GM19351 (cell line): ENCODE measurements around the gene CILP2.

Source experiments
- ATAC-seq: cut with Tn5 transposase; IDR thresholded peaks from one replicate; pipeline ENCODE4 v1.9.1; 2021; ENCODE audit warnings: mild to moderate bottlenecking, moderate library complexity; ENCODE audit not compliant: unreplicated experiment

CILP2 gene

DNA sequence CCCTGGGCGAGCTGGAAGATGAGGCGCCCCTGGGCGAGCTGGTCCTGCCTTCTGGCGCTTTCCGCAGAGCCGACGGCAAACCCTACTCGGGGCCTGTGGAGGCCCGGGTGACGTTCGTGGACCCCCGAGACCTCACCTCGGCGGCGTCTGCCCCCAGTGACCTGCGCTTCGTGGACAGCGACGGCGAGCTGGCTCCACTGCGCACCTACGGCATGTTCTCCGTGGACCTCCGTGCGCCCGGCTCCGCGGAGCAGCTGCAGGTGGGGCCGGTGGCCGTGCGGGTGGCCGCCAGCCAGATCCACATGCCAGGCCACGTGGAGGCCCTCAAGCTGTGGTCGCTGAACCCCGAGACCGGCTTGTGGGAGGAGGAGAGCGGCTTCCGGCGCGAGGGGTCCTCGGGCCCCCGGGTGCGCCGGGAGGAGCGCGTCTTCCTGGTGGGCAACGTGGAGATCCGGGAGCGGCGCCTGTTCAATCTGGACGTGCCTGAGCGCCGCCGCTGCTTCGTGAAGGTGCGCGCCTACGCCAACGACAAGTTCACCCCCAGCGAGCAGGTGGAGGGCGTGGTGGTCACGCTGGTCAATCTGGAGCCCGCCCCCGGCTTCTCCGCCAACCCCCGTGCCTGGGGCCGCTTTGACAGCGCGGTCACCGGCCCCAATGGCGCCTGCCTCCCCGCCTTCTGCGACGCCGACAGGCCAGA is 6.3 kb downstream of the CILP2 start:
- no peak for ATAC-seq

DNA sequence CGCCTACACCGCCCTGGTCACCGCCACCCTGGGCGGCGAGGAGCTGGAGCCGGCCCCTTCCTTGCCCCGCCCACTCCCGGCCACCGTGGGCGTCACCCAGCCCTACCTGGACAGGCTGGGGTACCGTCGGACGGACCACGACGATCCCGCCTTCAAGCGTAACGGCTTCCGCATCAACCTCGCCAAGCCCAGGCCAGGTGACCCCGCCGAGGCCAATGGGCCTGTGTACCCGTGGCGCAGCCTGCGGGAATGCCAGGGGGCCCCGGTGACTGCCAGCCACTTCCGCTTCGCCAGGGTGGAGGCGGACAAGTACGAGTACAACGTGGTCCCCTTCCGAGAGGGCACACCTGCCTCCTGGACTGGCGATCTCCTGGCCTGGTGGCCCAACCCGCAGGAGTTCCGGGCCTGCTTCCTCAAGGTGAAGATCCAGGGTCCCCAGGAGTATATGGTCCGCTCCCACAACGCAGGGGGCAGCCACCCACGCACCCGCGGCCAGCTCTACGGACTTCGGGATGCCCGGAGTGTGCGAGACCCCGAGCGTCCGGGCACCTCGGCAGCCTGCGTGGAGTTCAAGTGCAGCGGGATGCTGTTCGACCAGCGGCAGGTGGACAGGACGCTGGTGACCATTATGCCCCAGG is 7.0 kb downstream of the CILP2 start:
- no peak for ATAC-seq

DNA sequence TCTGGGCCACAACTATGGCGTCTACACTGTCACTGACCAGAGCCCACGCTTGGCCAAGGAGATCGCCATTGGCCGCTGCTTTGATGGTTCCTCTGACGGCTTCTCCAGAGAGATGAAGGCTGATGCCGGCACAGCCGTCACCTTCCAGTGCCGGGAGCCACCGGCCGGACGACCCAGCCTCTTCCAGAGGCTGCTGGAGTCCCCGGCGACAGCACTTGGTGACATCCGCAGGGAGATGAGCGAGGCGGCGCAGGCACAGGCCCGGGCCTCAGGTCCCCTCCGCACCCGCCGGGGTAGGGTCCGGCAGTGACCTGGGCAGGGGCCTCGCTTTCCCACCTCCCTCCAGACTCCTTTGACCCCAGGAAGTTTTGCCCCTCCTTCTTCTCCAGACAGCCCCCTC is 7.6 kb downstream of the CILP2 start:
- ATAC-seq = no peak

DNA sequence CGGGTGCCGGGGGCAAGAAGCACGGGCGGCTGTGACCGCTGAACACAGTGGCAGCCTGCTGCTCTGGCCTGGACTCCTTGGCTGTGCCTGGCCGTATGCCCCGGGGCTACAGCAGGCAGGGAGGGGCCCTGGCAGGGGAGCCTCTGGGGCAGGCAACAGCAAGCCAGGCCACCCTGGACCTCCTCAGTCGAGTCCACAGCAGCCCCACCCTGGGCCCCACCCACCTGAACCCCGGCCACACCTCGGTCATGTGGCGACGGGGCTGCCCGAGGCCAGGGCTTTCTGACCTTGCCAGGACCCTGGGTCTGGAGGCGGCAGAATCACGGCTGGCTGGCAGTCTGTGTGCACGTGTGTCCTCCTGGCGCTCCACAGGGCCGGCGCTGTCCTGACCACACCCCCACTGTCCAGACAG is 8.7 kb downstream of the CILP2 start:
- ATAC-seq = no peak

DNA sequence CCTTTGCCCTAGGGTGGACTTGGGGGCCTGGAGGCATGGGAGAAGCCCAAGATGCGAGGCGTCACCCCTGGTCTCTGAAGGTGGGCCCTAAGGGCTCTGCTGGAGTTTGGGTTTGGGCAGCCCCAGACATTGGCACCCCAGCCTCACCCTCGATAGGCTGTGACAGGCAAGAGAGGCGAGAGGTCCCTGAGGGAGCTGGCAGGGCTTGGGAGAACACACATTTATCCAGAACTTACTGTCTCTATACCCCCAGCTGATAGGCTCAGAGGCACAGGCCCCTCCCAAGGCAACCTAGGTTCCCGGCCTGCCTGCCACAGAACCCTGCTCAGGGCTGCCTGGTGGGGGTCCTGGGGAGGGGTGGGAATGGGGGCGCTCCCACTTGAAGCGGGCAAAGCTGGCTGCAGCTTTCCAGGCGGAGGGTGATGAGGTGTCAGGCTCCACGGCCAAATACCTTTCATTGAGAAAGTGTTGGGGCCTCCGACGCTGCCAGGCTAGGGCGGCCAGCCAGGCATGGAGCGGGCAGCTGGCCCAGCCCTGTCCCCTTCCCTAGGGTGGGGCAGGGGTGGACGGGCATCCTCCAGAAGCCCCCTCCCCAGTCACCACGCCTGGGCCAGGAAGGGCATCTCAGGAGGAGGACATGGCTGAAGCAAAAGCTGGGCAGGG is 9.7 kb downstream of the CILP2 start:
- ATAC-seq = no peak

DNA sequence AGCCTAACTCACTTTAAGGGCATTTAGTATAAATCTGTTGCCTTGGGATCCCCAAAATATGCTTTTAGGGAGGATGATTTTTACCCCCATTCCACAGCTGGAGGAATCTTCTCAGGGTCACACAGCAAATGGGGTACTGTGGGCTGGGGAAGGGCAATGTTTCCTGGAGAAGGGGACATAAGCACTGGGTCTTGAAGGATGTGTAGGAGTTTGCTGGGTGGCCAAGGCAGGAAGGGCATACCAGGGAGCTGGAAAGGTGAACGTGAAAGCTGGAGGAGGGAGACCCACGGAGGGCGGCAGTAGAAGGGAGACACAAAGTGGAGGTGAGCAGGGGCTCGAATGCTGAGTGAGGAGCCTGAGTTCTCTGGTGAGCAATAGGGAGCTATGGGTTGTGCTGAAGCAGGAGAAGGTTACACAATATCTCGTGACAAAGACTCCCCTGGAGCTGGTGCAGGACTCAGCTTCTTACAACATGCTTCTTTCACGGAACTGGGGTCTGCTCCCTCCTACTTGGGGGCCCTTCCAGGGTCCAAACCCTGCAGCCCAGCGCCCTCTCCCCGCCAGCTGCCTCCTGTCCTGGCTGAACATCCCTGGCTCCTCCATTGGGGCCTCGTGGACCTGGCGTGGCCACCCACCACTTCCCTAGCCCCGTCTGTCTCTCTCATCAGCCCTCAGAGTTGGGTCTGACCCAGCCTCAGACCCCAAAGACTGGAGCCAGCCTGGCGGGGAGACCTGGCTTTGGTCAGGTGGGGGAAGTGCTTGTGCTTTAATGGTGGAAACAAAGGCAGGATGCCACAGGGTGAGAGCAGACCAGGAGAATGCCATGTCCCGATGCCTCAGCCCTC is 11.1 kb downstream of the CILP2 start:
- no peak for ATAC-seq

DNA sequence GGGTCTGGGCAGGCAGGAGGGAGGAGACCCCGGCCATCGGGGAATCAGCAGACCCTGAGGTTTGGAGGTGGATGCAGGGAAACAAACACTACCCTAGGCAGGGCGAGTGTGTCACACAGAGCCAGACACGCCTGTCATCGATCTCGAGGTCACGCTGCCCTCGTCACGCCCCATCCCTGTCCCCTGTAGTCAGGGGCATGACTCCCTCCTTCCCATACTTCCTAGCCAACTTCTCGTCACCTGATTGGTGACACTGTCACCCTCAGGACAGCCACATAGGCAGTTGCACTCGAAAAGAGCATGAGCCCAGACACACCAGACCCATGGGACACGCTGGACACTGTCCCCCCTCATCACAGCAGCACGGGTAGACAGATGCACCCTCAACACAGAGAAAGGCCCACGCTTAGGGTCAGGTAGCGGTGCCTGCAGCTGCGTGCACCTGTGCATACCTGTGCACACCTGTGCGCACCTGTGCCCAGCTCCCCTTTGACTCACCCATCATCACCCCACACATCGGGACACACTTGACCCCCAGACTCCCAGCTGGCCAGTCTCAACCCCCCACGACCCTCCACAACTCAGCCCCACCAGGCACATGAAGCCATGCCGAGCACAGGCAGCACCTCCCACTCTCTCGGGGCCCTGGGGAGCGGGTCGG is 11.9 kb downstream of the CILP2 start:
- no peak for ATAC-seq

DNA sequence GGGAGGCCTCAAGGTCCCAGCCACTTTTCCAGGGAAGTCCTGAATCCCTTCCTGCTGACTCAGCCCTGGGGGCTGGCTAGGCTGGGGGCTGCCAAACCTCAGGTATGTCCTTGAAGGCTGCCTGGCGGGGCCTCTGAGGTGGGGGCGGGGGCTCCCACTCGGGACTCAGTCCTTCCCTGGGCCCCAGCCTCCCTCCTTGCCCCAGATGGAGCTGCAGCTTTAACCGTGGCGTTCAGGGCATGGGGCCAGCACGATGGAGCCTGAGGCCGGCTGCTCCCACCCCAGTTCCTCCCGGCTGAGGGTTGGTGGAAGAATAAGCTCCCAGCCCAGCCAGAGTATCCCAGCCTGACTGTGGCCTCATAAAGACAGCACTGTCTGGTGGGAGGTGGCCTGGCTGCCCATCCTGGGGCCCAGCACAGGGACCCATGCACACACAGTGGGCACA is 12.4 kb downstream of the CILP2 start:
- no peak for ATAC-seq

DNA sequence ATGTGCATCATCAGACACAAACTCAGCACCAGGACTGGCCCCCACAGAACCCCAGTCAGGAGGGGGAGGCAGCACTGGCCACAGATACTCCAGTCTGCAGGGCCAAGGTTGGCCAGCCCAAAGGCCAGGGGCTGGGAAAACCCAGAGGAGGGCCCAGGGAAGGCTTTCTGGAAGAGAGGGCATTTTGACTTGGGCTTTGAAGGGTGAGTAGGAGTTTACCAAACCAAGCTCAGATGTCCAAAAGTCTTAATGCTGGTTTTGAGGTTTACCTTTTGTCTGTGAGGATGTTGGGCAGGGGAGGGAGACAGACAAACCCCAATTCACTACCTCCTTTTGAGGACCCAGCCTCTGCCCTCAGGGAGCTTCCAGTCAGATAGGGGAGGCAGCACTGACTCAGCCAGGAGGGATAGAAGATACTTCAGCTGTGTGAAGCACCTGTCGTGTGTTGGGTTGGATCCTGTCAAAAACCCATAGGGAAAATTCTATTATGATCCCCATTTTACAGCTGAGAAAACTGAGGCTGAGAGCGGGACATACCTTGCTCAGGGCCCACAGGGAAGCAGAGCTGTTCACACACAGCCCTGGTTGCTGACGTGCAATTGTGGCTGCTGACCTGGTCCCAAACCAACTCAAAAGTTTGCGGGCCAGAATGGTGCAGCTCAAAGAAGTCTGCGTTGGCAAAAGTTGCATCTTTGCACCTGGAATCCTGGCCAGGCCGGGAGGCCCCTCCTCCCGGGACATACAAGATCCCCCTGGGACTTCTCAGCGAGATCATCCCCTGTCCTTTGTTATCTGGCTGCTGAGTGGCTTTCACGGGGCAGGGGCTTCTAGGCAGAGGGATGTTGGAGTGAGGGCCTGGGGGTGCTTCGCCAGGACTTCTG is 13.1 kb downstream of the CILP2 start:
- ATAC-seq = no peak

DNA sequence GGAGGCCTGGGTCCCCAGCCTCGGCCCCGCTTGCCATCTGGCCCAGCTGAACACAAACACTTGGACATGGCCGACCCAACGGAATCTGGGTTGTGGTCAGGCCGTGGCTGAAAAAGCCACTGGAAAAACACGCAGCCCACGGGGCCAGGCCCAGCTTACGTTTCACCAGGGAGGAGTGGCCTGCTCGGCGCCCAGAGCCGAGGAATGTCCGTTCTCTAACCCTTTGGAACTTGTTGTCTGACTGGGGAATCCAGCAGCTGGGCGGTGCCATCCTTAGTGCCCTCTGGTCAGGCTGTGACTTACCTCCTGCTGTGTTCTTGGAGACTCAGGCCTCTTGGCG is 13.8 kb downstream of the CILP2 start:
- ATAC-seq = no peak

DNA sequence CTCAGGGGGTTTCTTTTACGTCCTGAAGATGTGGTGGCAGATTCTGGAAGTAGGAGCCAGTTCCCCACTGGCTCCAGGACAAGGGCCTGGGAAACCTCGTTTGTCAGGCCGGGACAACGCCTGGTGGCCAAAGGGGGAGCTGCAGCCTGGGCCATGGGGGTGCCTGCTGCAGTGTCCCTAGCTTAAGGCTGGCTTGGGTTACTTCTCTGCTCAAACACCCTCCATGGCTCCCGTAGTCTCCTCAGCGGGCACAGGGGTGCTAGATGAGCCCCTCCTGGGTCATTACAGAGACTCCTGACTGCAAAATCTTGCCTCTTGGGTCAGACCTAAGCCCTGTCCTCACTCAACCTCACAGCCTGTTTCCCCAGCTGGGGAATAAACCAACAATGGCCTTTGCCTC is 14.7 kb downstream of the CILP2 start:
- no peak for ATAC-seq

DNA sequence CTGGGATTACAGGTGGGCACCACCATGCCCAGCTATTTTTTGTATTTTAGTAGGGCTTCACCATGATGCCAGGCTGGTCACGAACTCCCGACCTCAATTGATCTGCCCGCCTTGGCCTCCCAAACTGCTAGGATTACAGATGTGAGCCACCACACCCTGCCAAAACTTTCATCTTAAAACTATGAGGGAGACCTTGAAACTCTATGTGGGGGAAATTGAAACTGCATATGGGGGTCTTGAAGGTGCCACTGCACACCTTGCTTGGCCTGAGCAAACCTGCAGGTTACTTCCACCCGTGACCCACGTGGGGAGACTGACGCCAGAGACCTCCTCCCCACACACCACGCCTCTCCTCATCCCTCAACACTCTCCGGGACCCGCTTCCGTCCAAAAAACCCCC is 15.6 kb downstream of the CILP2 start:
- ATAC-seq = no peak

DNA sequence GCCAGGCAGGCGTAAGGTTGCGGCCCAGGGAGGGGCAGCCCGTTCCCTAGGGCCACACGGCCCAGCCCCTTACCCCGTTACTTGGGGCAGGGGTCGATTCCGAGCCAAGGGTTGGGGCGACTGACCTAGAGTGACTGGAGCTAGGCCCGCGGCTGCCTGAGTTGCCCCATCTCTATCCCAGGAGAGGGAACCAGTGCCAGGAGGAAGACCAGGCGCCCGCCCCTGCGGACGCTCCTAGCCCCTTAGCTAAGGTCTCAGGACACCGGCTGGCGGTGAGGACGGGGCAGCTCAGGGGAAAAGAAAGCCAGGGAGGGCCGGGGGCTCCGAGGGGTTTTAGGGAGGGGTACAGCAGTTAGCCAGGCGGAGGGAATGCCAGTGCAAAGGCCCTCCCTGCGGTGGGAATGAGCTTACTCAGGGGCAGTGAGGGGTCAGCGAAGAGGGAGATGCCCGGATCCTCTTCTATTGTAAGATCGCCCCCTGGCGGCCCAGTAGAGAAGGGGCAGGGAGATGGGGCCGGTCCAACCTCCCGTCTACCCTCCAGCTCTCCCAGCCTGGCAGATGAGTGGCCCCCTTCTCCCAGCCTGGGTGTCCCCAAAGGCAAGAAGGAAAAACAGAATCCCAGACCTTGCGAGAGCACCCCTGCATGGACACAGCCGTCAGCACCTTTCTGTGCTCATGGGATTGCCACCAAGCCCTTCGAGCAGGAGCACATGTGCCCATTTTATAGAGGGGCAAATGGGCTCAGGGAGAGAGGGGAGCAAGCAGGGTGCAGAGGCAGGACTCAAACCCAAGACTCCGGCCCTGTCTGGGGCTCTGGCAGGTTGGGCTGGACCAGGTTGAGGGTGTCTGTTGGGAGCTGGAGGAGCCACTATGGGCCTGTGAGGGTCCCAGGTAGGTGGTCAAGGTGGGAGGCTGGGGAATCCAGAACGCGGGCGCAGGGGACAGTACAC is 16.3 kb downstream of the CILP2 start:
- no peak for ATAC-seq

DNA sequence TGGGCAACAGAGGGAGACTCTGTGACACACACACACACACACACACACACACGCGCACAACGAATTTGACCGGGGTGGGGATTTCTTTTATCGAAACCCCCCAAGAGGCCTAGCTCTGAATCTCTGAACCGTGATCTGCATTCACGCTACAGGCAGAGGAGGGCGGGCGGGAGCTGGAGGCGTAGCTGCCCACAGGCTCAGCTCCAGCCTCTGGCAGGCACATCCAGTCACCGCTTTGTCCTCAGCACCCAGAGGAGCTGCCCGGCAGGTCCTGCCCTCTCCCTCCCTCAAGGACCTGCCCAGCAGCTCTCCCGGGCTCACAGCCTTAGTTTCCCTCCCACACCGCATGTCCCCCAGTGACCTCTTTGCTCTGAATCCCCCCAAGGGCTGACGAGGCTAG is 20.0 kb downstream of the CILP2 start:
- no peak for ATAC-seq

DNA sequence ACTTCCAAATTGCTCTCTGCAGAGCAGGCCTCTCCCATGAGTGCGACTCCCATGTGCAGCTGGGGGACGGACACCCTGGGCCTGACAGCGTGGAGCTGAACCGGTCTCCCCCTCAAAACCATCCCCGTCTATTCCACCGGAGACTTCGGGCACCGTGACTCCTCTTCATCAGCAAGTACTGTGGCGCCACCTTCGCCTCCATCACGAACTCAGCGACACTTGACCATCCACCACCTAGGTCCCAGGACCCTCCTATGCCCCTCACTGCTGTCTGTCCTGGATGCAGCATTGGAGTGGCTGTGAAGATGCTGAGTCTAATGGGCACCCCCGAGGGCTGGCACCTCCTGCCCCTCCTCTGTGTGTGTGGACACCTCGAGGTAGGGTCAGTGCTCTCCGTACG is 20.6 kb downstream of the CILP2 start:
- no peak for ATAC-seq

DNA sequence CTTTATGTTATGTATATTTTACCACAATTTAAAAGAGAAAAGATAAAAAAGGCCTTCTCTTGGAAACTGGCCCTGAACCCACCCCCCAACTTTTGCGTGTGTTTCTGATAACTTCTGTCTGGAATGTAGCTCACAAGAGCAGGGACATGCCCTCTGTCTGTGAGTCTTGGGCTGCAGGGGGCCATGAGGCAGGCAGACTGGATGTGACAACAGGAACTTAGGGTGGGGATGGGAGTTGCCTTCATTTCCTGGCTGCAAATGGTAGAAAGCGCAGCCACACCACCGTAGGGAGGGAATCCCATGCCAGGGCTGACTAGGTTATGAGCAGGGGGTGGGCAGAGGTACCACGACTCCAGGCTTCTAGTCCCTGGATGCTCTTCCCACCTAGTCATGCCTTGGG is 21.9 kb downstream of the CILP2 start:
- no peak for ATAC-seq

DNA sequence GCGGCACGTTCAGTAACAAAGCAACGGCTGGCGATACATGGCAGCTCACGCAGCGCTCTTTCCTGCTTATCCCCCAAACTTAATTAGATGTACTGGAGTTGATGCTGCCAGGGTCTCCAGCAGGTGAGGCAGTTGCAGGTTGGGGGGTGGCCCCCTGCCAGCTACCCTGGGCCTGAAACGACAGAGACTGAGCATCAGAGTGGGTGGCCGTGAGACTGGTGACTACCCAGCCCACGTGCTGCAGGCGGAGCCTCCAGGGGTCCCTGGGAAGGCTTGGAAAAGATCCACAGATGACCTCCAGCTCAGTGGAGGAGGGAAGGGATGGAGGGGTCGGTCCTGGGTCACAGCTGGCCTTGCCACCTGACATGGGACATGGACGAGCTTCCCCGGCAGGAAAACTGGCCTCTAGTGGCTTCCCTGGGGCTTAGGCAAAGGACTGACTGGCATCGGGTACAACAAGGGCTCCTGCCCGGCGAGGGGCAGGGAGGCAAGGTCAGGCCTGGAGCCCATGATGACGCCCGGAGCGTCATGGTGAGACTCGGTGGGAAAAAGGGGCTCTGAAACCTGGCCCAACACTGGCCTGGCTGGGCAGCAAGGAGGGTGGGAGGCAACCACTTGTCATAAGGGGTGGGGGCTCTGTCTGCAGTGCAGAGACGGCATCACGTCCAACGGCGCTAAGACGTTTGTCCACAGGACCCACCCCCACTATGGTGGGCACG is 24.0 kb downstream of the CILP2 start:
- ATAC-seq = no peak

DNA sequence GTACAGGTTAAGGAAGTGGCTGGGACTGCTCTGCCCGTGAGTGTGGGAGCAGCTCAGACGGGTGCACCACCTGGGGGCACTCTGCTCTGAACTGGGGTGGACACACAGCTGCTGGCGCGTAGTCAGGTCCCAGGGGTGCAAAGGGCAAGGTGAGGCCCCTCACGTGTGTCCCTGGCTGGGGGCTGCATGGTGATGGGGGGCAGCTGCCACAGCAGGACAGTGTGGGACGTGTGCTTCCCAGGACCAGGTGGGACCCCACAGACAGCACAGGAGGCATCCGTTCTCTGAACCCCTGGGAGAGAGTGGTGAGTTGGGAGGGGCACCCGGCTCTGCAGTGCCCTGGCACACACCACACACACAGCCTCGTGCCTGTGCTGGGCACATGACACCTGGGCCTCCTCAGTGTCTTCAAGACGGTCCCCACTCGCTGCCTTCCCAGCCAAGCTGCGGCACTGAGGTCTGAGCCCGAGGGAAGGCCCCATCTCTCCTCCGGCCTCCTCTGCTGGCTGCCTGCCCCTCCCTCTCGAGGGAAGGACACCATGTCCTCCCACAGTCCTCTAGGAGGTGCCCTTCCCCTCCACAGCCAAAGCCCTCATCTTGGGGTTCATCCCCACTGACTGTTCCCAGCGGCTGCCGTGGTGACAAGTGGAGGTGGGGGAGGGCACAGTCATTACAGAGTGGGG is 24.7 kb downstream of the CILP2 start:
- no peak for ATAC-seq
